IMR-90 (cell line): Measurements from ENCODE around the gene RASAL1.

Source experiments
- BHLHE40 ChIP-seq: fragments of 150-350 bp; IDR thresholded peaks from 2 replicates; pipeline ENCODE4 v1.6.1; 2016; ENCODE audit warnings: mild to moderate bottlenecking, low read depth, low read length
- CHD1 ChIP-seq: IDR thresholded peaks from 2 replicates; pipeline ENCODE4 v1.6.1; 2012; ENCODE audit warnings: low read depth, low read length, improper control_type of control experiment
- CTCF ChIP-seq: conservative IDR thresholded peaks from 2 replicates; pipeline ENCODE4 v1.5.1; 2012; ENCODE audit warnings: mild to moderate bottlenecking, low read depth, low read length, improper control_type of control experiment
- FOS ChIP-seq: fragments of 150-350 bp; IDR thresholded peaks from 2 replicates; pipeline ENCODE4 v1.6.1; 2016; ENCODE audit warnings: low read depth, low read length
- MAFK ChIP-seq: IDR thresholded peaks from 2 replicates; pipeline ENCODE4 v1.6.1; 2012; ENCODE audit warnings: low read depth, low read length, improper control_type of control experiment
- MAZ ChIP-seq: IDR thresholded peaks from 2 replicates; pipeline ENCODE4 v1.6.1; 2012; ENCODE audit warnings: low read depth, mild to moderate bottlenecking, low read length, improper control_type of control experiment, moderate library complexity, borderline replicate concordance
- POLR2A ChIP-seq: IDR thresholded peaks from 2 replicates; pipeline ENCODE4 v1.6.1; 2012; ENCODE audit warnings: mild to moderate bottlenecking, low read depth, low read length
- RAD21 ChIP-seq: IDR thresholded peaks from 2 replicates; pipeline ENCODE4 v1.6.1; 2012; ENCODE audit warnings: low read length, improper control_type of control experiment

GRCh38 chr12:113183030-113183589, 47.5 kb upstream of the RASAL1 start:
- no peak for TF ChIP-seq POLR2A
- no peak for TF ChIP-seq MAZ
- TF ChIP-seq CTCF = no peak
- no peak for TF ChIP-seq RAD21
- no peak for TF ChIP-seq MAFK
- no peak for TF ChIP-seq BHLHE40
- TF ChIP-seq CHD1 = no peak
- no peak for TF ChIP-seq FOS
